Smooth muscle cell (in vitro differentiated cells): Measurements from ENCODE around the gene XYLT1. TPM values are rescaled to one million over a fixed set of nuclear protein-coding genes. Genes with fewer than 3 reads are reported as not detected.

Source experiments
- DNase-seq: peaks from one replicate; lab custom pipeline; 2025; ENCODE audit not compliant: unreplicated experiment; lab: John Stamatoyannopoulos, UW
- H2AFZ ChIP-seq: fragments of 200-600 bp; sonication (generic); 2 replicates; pipeline ENCODE4 v1.6.0; 2016; ENCODE audit warnings: antibody characterized with exemption, low read depth, mild to moderate bottlenecking
- H3F3A ChIP-seq: fragments of 200-600 bp; sonication (generic); 2 replicates; pipeline ENCODE4 v1.6.0; 2017; ENCODE audit warnings: antibody characterized with exemption, low read depth
- H3K27ac ChIP-seq: fragments of 200-600 bp; sonication (generic); 2 replicates; pipeline ENCODE4 v1.5.1; 2016; ENCODE audit warnings: low read depth, mild to moderate bottlenecking
- H3K27me3 ChIP-seq: fragments of 200-600 bp; sonication (generic); 2 replicates; pipeline ENCODE4 v1.6.1; 2016; ENCODE audit warnings: low read depth, mild to moderate bottlenecking
- H3K36me3 ChIP-seq: fragments of 200-600 bp; sonication (generic); 2 replicates; pipeline ENCODE4 v1.5.1; 2016; ENCODE audit warnings: low read depth
- H3K4me1 ChIP-seq: fragments of 200-600 bp; sonication (generic); 2 replicates; pipeline ENCODE4 v1.5.1; 2016; ENCODE audit warnings: low read depth
- H3K4me2 ChIP-seq: fragments of 200-600 bp; sonication (generic); 2 replicates; pipeline ENCODE4 v1.6.0; 2016; ENCODE audit warnings: mild to moderate bottlenecking
- H3K4me3 ChIP-seq: fragments of 200-600 bp; sonication (generic); 2 replicates; pipeline ENCODE4 v1.5.1; 2016; ENCODE audit warnings: mild to moderate bottlenecking
- H3K79me2 ChIP-seq: fragments of 200-600 bp; sonication (generic); 2 replicates; pipeline ENCODE4 v1.6.0; 2016; ENCODE audit warnings: low read depth, mild to moderate bottlenecking
- H3K9ac ChIP-seq: fragments of 200-600 bp; sonication (generic); 2 replicates; pipeline ENCODE4 v1.6.0; 2016; ENCODE audit warnings: low read depth
- H3K9me3 ChIP-seq: fragments of 200-600 bp; sonication (generic); replicated peaks from 2 replicates; pipeline ENCODE4 v1.5.1; 2016; ENCODE audit warnings: low read depth
- H4K20me1 ChIP-seq: fragments of 200-600 bp; sonication (generic); 2 replicates; pipeline ENCODE4 v1.6.0; 2016; ENCODE audit warnings: low read depth
- WGBS: methylation state at CpG from one replicate; pipeline ENCODE4 v1.1.7; 2016; ENCODE audit warnings: low lambda C conversion rate; 5-methylcytosine and 5-hydroxymethylcytosine counted together
- polyA plus RNA-seq: library from polyadenylated mRNA; unstranded; fragments of >200 nt; fragmentation: Nextera tagmentation; extraction: Ambion mirVana; gene quantifications from 2 replicates; pipeline ENCODE4 v1.2.1, GENCODE V29; 2016
- total RNA-seq: library from RNA; depleted of rRNA; stranded (reverse); fragments of >200 nt; gene quantifications from 2 replicates; pipeline ENCODE4 v1.2.3, GENCODE V29; 2014
- TF ChIP-seq, protein P1 (sequence below): fragments of 200-600 bp; sonication (generic); IDR thresholded peaks from 2 replicates; pipeline ENCODE4 v1.5.1; 2017; ENCODE audit warnings: borderline replicate concordance, mild to moderate bottlenecking, antibody characterized with exemption; ENCODE audit not compliant: insufficient read depth, poor library complexity, severe bottlenecking

Gene XYLT1
- total and polyA plus RNA-seq, 2 experiments from 2014 or later, result 9.5 to 19.9 TPM

GRCh38 chr16:17258848-17259713 is 211.7 kb downstream of the XYLT1 start:
- Histone ChIP-seq H3K9ac (no peak overlapping the region), H3K4me3 (no peak overlapping the region), H3K79me2 (no peaks in the 10 kb centered on the region), H3K4me2 (peak overlapping the region; percentile 0), H3K27ac (no peak overlapping the region), H3K27me3 (no peaks in the 10 kb centered on the region), H3K36me3 (no peaks in the 10 kb centered on the region), H3K4me1 (no peaks in the 10 kb centered on the region), H3F3A (no peaks in the 10 kb centered on the region), H3K9me3 (no peaks in the 10 kb centered on the region), H4K20me1 (peaks cover 85% of the 10 kb centered on the region), H2AFZ (no peak overlapping the region)
- 87% methylated on average over 23 of the region's 23 CpGs for WGBS
- TF ChIP-seq, protein P1, sequence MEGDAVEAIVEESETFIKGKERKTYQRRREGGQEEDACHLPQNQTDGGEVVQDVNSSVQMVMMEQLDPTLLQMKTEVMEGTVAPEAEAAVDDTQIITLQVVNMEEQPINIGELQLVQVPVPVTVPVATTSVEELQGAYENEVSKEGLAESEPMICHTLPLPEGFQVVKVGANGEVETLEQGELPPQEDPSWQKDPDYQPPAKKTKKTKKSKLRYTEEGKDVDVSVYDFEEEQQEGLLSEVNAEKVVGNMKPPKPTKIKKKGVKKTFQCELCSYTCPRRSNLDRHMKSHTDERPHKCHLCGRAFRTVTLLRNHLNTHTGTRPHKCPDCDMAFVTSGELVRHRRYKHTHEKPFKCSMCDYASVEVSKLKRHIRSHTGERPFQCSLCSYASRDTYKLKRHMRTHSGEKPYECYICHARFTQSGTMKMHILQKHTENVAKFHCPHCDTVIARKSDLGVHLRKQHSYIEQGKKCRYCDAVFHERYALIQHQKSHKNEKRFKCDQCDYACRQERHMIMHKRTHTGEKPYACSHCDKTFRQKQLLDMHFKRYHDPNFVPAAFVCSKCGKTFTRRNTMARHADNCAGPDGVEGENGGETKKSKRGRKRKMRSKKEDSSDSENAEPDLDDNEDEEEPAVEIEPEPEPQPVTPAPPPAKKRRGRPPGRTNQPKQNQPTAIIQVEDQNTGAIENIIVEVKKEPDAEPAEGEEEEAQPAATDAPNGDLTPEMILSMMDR, result no peak
- no peak for DNase-seq

DNA sequence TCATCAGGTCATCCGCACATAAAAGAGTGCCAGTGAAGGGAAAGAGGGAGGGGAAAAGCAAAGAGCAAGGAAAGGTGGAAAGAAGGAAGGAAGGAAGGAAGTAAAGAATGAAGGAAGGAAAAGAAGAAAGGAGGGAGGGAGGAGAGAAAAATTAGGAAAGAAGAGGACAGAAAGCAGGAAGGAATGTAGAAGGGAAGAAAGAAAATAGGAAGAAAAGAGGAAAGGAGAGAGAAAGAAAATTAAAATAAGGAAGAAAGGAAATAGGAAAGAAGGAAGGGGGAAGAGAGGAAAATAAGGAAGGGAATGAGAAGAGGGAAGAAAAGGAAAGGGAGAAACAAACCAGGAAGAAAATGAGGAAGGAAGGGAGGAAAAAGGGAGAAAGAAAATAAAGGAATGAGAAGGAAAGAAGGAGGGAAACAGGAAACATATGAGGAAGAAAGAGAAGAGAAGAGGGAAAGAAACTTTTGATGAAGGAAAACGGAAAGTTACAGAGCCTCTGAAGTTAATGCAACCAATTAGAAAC is 212.6 kb downstream of the XYLT1 start:
- Histone ChIP-seq H3K4me3 (no peak overlapping the region), H3K9me3 (no peaks in the 10 kb centered on the region), H3F3A (no peaks in the 10 kb centered on the region), H3K4me1 (no peaks in the 10 kb centered on the region), H4K20me1 (peaks cover 88% of the 10 kb centered on the region), H3K79me2 (no peaks in the 10 kb centered on the region), H3K36me3 (no peaks in the 10 kb centered on the region), H2AFZ (no peak overlapping the region), H3K9ac (no peak overlapping the region), H3K27me3 (no peaks in the 10 kb centered on the region), H3K27ac (no peak overlapping the region), H3K4me2 (no peak overlapping the region)
- WGBS, result 93% methylated on average over 2 of the region's 2 CpGs
- TF ChIP-seq, protein P1, result no peak
- DNase-seq, result no peak

DNA sequence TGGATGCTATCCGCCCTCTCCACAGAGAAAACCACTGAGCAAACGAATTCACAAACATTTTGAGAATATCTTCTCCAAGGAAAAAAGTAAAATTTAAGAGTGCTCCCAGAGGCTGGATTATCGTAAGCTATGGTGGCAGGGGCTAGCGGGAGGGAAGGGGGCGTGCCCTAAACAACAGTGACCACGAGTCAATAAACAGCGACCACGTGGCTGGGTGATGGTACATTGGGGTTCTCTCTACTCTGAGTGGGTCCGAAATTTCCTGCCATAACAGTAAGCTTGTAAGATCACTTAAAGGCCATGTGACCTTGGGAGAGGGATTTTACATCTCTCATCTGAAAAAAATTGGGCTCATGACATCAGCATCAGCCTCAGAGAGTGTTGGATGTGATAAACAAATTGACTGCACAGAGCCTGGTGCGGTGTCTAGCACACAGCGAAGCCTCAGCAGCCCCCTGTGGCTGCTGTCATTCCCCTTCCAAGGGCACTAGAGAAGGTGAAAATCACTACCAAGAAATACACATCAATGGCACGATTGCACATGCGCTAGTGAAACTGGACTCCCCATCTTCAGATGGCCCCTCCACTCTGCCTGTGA is 213.2 kb downstream of the XYLT1 start:
- TF ChIP-seq, protein P1, result no peak

More for the DNA sequence above, 213.2 kb downstream of the XYLT1 start:
- Histone ChIP-seq H3K4me1 (no peaks in the 10 kb centered on the region), H3K27me3 (no peaks in the 10 kb centered on the region), H4K20me1 (peaks cover 88% of the 10 kb centered on the region), H3K79me2 (no peaks in the 10 kb centered on the region), H3K9ac (no peak overlapping the region), H2AFZ (no peak overlapping the region), H3K4me3 (no peak overlapping the region), H3K4me2 (no peak overlapping the region), H3K27ac (no peak overlapping the region), H3K36me3 (no peaks in the 10 kb centered on the region), H3F3A (no peaks in the 10 kb centered on the region), H3K9me3 (no peaks in the 10 kb centered on the region)
- 86% methylated on average over 13 of the region's 13 CpGs for WGBS
- no peak for DNase-seq
